Natural killer cell treated with Interleukin-12 subunit alpha and Interleukin-12 subunit beta and Interleukin-15 and Interleukin-18, amount 100 ng/mL, for 72 hours (primary cell): Measurements from ENCODE around the gene STARD5. TPM values are rescaled to one million over a fixed set of nuclear protein-coding genes. Genes with fewer than 3 reads are reported as not detected.

Experiments
- ATAC-seq, 2 donors: fragments of 150-1000 bp; cut with Tn5 transposase in 1 of 2; sonication (Bioruptor Pico), chemical (Tn5 transposase) in 1 of 2; 2 replicates each; pipeline ENCODE4 v1.10.0; 2021
- DNase-seq: peaks from one replicate; pipeline ENCODE4 v3.0.0; 2022; ENCODE audit warnings: low spot score
- H3K27ac Mint-ChIP-seq, 2 donors: 1 replicate in 1 of 2; 2 replicates in 1 of 2; pipeline ENCODE4 v1.8.0; 2022; ENCODE audit warnings: mixed read lengths in 2 of 2, mild to moderate bottlenecking in 1 of 2, moderate library complexity in 1 of 2
- H3K27me3 Mint-ChIP-seq, 2 donors: 1 replicate in 1 of 2; 2 replicates in 1 of 2; pipeline ENCODE4 v1.8.0; 2022; ENCODE audit warnings: mixed read lengths in 2 of 2
- H3K36me3 Mint-ChIP-seq: one replicate; pipeline ENCODE4 v1.8.0; 2022; ENCODE audit warnings: mixed read lengths
- H3K4me1 Mint-ChIP-seq, 2 donors: 1 replicate in 1 of 2; 2 replicates in 1 of 2; pipeline ENCODE4 v1.8.0; 2022; ENCODE audit warnings: low read depth in 2 of 2, mixed read lengths in 2 of 2, mild to moderate bottlenecking in 1 of 2
- H3K4me3 Mint-ChIP-seq: one replicate; pipeline ENCODE4 v1.8.0; 2022; ENCODE audit warnings: mixed read lengths
- H3K9me3 Mint-ChIP-seq: 2 replicates; pipeline ENCODE4 v1.8.0; 2022; ENCODE audit warnings: mixed read lengths
- total RNA-seq, 2 donors: library from RNA; stranded (reverse); gene quantifications; one replicate each; pipeline ENCODE4 v1.2.3, GENCODE V29; 2022

Gene STARD5
- total RNA-seq, 2 donors from 2014 or later = 6.2 to 7.8 TPM

- peak overlapping the region; percentile 96 for H3K4me3 Mint-ChIP-seq
- peaks cover 90 to 98% of the 10 kb centered on the region in 2 donors for H3K4me1 Mint-ChIP-seq
- H3K27ac Mint-ChIP-seq = peak overlapping the region; percentile 96 to 99
- H3K36me3 Mint-ChIP-seq = peaks cover 28% of the 10 kb centered on the region
- ATAC-seq (no peak), DNase-seq (peak; percentile 20)
- H3K9me3 Mint-ChIP-seq = no peaks in the 10 kb centered on the region
- H3K27me3 Mint-ChIP-seq = no peaks in the 10 kb centered on the region
These were observed 24.8 kb downstream of the STARD5 start for GRCh38 chr15:81299156-81299555.

- DNase-seq = peak; percentile 53
- Mint-ChIP-seq H3K4me1 (peaks cover 90 to 98% of the 10 kb centered on the region in 2 donors), H3K27ac (peak overlapping the region; percentile 96 to 99), H3K27me3 (no peaks in the 10 kb centered on the region), H3K4me3 (peak overlapping the region; percentile 96), H3K36me3 (peaks cover 23% of the 10 kb centered on the region), H3K9me3 (no peaks in the 10 kb centered on the region)
- ATAC-seq = no peak
These were observed 25.3 kb downstream of the STARD5 start for GRCh38 chr15:81298611-81299010.

- H3K9me3 Mint-ChIP-seq = no peaks in the 10 kb centered on the region
- peaks cover 85 to 94% of the 10 kb centered on the region in 2 donors for H3K4me1 Mint-ChIP-seq
- peak overlapping the region; percentile 96 to 99 for H3K27ac Mint-ChIP-seq
- ATAC-seq = peak in 1 of 2 donors; percentile 4
- peak overlapping the region; percentile 96 for H3K4me3 Mint-ChIP-seq
- H3K27me3 Mint-ChIP-seq = no peaks in the 10 kb centered on the region
- H3K36me3 Mint-ChIP-seq = peaks cover 16% of the 10 kb centered on the region
- DNase-seq = peak; percentile 60
These were observed 26.1 kb downstream of the STARD5 start for GRCh38 chr15:81297603-81298575.

GRCh38 chr15:81297147-81297572, 26.8 kb downstream of the STARD5 start:
- Mint-ChIP-seq H3K27ac (peak overlapping the region; percentile 96 to 99), H3K36me3 (peaks cover 8% of the 10 kb centered on the region), H3K4me1 (peaks cover 85 to 94% of the 10 kb centered on the region in 2 donors), H3K27me3 (no peaks in the 10 kb centered on the region), H3K9me3 (no peaks in the 10 kb centered on the region), H3K4me3 (peak overlapping the region; percentile 96)
- peak; percentile 50 for DNase-seq
- ATAC-seq = no peak

GRCh38 chr15:81296673-81297072, 27.3 kb downstream of the STARD5 start:
- Mint-ChIP-seq H3K27me3 (no peaks in the 10 kb centered on the region), H3K36me3 (peaks cover 6% of the 10 kb centered on the region), H3K4me3 (peak overlapping the region; percentile 96), H3K4me1 (peaks cover 83 to 93% of the 10 kb centered on the region in 2 donors), H3K9me3 (no peaks in the 10 kb centered on the region), H3K27ac (peak overlapping the region; percentile 96 to 99)
- DNase-seq (peak; percentile 88), ATAC-seq (peak; percentile 87)

- Mint-ChIP-seq H3K27me3 (no peaks in the 10 kb centered on the region), H3K9me3 (no peaks in the 10 kb centered on the region), H3K27ac (peak overlapping the region; percentile 96 to 99), H3K4me1 (peaks cover 83 to 93% of the 10 kb centered on the region in 2 donors), H3K4me3 (peak overlapping the region; percentile 96), H3K36me3 (peaks cover 6% of the 10 kb centered on the region)
- ATAC-seq = no peak
- DNase-seq = no peak
These were observed 27.8 kb downstream of the STARD5 start for GRCh38 chr15:81296186-81296585.

- peak overlapping the region; percentile 96 for H3K4me3 Mint-ChIP-seq
- H3K27ac Mint-ChIP-seq = peak overlapping the region; percentile 96 to 99
- H3K9me3 Mint-ChIP-seq = no peaks in the 10 kb centered on the region
- no peak for ATAC-seq
- DNase-seq = no peak
- H3K36me3 Mint-ChIP-seq = peaks cover 6% of the 10 kb centered on the region
- H3K4me1 Mint-ChIP-seq = peaks cover 80 to 89% of the 10 kb centered on the region in 2 donors
- no peaks in the 10 kb centered on the region for H3K27me3 Mint-ChIP-seq
These were observed 28.3 kb downstream of the STARD5 start for GRCh38 chr15:81295486-81296121.

- Mint-ChIP-seq H3K4me3 (peak overlapping the region; percentile 96), H3K27me3 (no peaks in the 10 kb centered on the region), H3K9me3 (no peaks in the 10 kb centered on the region), H3K4me1 (peaks cover 76 to 80% of the 10 kb centered on the region in 2 donors), H3K27ac (peak overlapping the region; percentile 96 to 99), H3K36me3 (peaks cover 6% of the 10 kb centered on the region)
- ATAC-seq (no peak), DNase-seq (no peak)
These were observed 29.4 kb downstream of the STARD5 start for GRCh38 chr15:81294516-81294880.

GRCh38 chr15:81293728-81294515, 30.0 kb downstream of the STARD5 start:
- DNase-seq (peak; percentile 83), ATAC-seq (peak; percentile 77 to 79)
- Mint-ChIP-seq H3K9me3 (no peaks in the 10 kb centered on the region), H3K27ac (peak overlapping the region; percentile 96 to 99), H3K36me3 (peaks cover 6% of the 10 kb centered on the region), H3K4me3 (peak overlapping the region; percentile 96), H3K27me3 (no peaks in the 10 kb centered on the region), H3K4me1 (peaks cover 74 to 75% of the 10 kb centered on the region in 2 donors)

GRCh38 chr15:81292523-81293001, 31.4 kb downstream of the STARD5 start:
- ATAC-seq (no peak), DNase-seq (no peak)
- Mint-ChIP-seq H3K4me1 (peaks cover 60 to 71% of the 10 kb centered on the region in 2 donors), H3K9me3 (peaks cover 4% of the 10 kb centered on the region), H3K4me3 (peak overlapping the region; percentile 96), H3K27ac (peak overlapping the region; percentile 96 to 99), H3K36me3 (peaks cover 6% of the 10 kb centered on the region), H3K27me3 (no peaks in the 10 kb centered on the region)

GRCh38 chr15:81291916-81292522, 31.9 kb downstream of the STARD5 start:
- H3K36me3 Mint-ChIP-seq = peaks cover 7% of the 10 kb centered on the region
- peaks cover 58 to 69% of the 10 kb centered on the region in 2 donors for H3K4me1 Mint-ChIP-seq
- H3K27ac Mint-ChIP-seq = peak overlapping the region; percentile 96 to 99
- ATAC-seq (no peak), DNase-seq (no peak)
- H3K4me3 Mint-ChIP-seq = peak overlapping the region; percentile 96
- peaks cover 5% of the 10 kb centered on the region for H3K9me3 Mint-ChIP-seq
- H3K27me3 Mint-ChIP-seq = no peaks in the 10 kb centered on the region

- H3K4me1 Mint-ChIP-seq = peaks cover 58 to 69% of the 10 kb centered on the region in 2 donors
- peaks cover 8% of the 10 kb centered on the region for H3K9me3 Mint-ChIP-seq
- no peak for DNase-seq
- no peaks in the 10 kb centered on the region for H3K27me3 Mint-ChIP-seq
- H3K4me3 Mint-ChIP-seq = no peak overlapping the region
- no peak for ATAC-seq
- peaks cover 10% of the 10 kb centered on the region for H3K36me3 Mint-ChIP-seq
- H3K27ac Mint-ChIP-seq = no peak overlapping the region
These were observed 34.0 kb downstream of the STARD5 start for GRCh38 chr15:81289910-81290309.

- Mint-ChIP-seq H3K27me3 (no peaks in the 10 kb centered on the region), H3K27ac (peak overlapping the region in 1 of 2 donors; percentile 11), H3K36me3 (peaks cover 8% of the 10 kb centered on the region), H3K4me3 (no peak overlapping the region), H3K4me1 (peaks cover 45 to 60% of the 10 kb centered on the region in 2 donors), H3K9me3 (peaks cover 8% of the 10 kb centered on the region)
- DNase-seq (no peak), ATAC-seq (no peak)
These were observed 35.3 kb downstream of the STARD5 start for GRCh38 chr15:81288616-81289015.
